HL-60 (cell line): Measurements from ENCODE around the gene REEP1.

ENCODE experiments used
- DNase-seq, 2 experiments: peaks; one replicate each; pipeline ENCODE4 v3.0.0-alpha.2; 2010 to 2020; ENCODE audit warnings: low read depth in 1 of 2, low spot score in 1 of 2
- H3K27ac ChIP-seq: fragments of 250-450 bp; sonication (Bioruptor Pico); replicated peaks from 2 replicates; pipeline ENCODE4 v1.5.1; 2020; ENCODE audit warnings: mild to moderate bottlenecking, moderate library complexity
- H3K27me3 ChIP-seq: fragments of 250-450 bp; sonication (Bioruptor Pico); 2 replicates; pipeline ENCODE4 v1.5.1; 2021; ENCODE audit warnings: mild to moderate bottlenecking, moderate library complexity; ENCODE audit not compliant: insufficient read depth, poor library complexity, severe bottlenecking
- H3K4me3 ChIP-seq: replicated peaks from 2 replicates; pipeline ENCODE4 v1.5.1; 2011; ENCODE audit warnings: mild to moderate bottlenecking, control low read depth, low read length; ENCODE audit not compliant: insufficient read depth
- GABPA ChIP-seq: IDR thresholded peaks from 2 replicates; pipeline ENCODE4 v1.6.1; 2012; ENCODE audit warnings: low read depth
- POLR2AphosphoS5 ChIP-seq: IDR thresholded peaks from 2 replicates; pipeline ENCODE4 v1.6.1; 2012; ENCODE audit warnings: low read depth
- SPI1 ChIP-seq: IDR thresholded peaks from 2 replicates; pipeline ENCODE4 v1.6.1; 2012; ENCODE audit warnings: low read depth, mild to moderate bottlenecking, borderline replicate concordance
- TF ChIP-seq, protein P1 (sequence below): IDR thresholded peaks from 2 replicates; pipeline ENCODE4 v1.6.1; 2012; ENCODE audit warnings: low read depth; ENCODE audit not compliant: insufficient replicate concordance
- TF ChIP-seq, protein P2 (sequence below): IDR thresholded peaks from one replicate; pipeline ENCODE4 v1.5.1; 2011; ENCODE audit warnings: low read length, control low read depth, inconsistent platforms; ENCODE audit not compliant: insufficient read depth

Gene REEP1

GRCh38 chr2:86221066-86221684 lies 116.3 kb downstream of the REEP1 start:
- DNase-seq = peak; percentile 61 to 62
- Histone ChIP-seq H3K4me3 (no peak overlapping the region), H3K27me3 (no peaks in the 10 kb centered on the region), H3K27ac (no peak overlapping the region)
- TF ChIP-seq, protein P1, sequence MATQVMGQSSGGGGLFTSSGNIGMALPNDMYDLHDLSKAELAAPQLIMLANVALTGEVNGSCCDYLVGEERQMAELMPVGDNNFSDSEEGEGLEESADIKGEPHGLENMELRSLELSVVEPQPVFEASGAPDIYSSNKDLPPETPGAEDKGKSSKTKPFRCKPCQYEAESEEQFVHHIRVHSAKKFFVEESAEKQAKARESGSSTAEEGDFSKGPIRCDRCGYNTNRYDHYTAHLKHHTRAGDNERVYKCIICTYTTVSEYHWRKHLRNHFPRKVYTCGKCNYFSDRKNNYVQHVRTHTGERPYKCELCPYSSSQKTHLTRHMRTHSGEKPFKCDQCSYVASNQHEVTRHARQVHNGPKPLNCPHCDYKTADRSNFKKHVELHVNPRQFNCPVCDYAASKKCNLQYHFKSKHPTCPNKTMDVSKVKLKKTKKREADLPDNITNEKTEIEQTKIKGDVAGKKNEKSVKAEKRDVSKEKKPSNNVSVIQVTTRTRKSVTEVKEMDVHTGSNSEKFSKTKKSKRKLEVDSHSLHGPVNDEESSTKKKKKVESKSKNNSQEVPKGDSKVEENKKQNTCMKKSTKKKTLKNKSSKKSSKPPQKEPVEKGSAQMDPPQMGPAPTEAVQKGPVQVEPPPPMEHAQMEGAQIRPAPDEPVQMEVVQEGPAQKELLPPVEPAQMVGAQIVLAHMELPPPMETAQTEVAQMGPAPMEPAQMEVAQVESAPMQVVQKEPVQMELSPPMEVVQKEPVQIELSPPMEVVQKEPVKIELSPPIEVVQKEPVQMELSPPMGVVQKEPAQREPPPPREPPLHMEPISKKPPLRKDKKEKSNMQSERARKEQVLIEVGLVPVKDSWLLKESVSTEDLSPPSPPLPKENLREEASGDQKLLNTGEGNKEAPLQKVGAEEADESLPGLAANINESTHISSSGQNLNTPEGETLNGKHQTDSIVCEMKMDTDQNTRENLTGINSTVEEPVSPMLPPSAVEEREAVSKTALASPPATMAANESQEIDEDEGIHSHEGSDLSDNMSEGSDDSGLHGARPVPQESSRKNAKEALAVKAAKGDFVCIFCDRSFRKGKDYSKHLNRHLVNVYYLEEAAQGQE = no peak
- TF ChIP-seq GABPA (no peak), POLR2AphosphoS5 (no peak)
- TF ChIP-seq, protein P2, sequence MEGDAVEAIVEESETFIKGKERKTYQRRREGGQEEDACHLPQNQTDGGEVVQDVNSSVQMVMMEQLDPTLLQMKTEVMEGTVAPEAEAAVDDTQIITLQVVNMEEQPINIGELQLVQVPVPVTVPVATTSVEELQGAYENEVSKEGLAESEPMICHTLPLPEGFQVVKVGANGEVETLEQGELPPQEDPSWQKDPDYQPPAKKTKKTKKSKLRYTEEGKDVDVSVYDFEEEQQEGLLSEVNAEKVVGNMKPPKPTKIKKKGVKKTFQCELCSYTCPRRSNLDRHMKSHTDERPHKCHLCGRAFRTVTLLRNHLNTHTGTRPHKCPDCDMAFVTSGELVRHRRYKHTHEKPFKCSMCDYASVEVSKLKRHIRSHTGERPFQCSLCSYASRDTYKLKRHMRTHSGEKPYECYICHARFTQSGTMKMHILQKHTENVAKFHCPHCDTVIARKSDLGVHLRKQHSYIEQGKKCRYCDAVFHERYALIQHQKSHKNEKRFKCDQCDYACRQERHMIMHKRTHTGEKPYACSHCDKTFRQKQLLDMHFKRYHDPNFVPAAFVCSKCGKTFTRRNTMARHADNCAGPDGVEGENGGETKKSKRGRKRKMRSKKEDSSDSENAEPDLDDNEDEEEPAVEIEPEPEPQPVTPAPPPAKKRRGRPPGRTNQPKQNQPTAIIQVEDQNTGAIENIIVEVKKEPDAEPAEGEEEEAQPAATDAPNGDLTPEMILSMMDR = peak; percentile 99

DNA sequence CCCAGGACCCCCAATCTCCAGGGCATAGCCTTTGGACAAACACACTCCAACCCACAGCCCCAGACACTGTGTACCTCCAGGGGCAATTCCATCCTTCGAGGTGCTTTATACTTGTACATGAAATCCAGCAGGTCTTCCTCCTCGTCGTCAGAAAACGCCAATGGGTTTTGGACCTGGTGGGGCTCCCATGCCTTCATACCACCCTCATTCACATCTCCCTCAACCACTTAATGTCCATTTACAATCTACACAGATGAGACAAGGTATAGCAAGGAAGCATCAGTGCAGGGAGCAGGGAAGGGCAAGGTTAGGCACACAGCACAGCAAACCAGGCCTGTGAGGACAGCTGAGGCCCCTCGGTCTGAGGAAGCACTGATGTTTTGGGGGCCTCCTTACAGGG lies 117.5 kb downstream of the REEP1 start:
- DNase-seq = no peak
- Histone ChIP-seq H3K27ac (no peak overlapping the region), H3K4me3 (no peak overlapping the region), H3K27me3 (no peaks in the 10 kb centered on the region)
- TF ChIP-seq, protein P1 = no peak
- TF ChIP-seq, protein P2 = no peak
- TF ChIP-seq POLR2AphosphoS5 = no peak

- no peak overlapping the region for H3K27ac ChIP-seq
- H3K27me3 ChIP-seq = no peaks in the 10 kb centered on the region
- no peak for DNase-seq
- TF ChIP-seq, protein P1 = no peak
- TF ChIP-seq POLR2AphosphoS5 (no peak), SPI1 (no peak), GABPA (no peak)
- TF ChIP-seq, protein P2 = no peak
- no peak overlapping the region for H3K4me3 ChIP-seq
These were observed 119.3 kb downstream of the REEP1 start for GRCh38 chr2:86218124-86218523.
